Thoracic aorta (tissue), 2 donors: ENCODE results near the gene KCNQ5. TPM values are rescaled to one million over a fixed set of nuclear protein-coding genes. Genes with fewer than 3 reads are reported as not detected.
A peak's percentile ranks its signal among the peaks of the same experiment; 100 is the strongest.

ENCODE experiments used
- ATAC-seq: fragments of 150-250 bp; one replicate; pipeline ENCODE4 v1.8.0; 2017; ENCODE audit warnings: low read depth; ENCODE audit not compliant: insufficient number of reproducible peaks, low FRiP score
- DNase-seq: peaks from one replicate; pipeline ENCODE4 v3.0.0-alpha.2; 2020; ENCODE audit warnings: low spot score
- H3K27ac ChIP-seq, 2 donors: fragments of 200-600 bp; sonication (generic); 1 replicate in 1 of 2; 2 replicates in 1 of 2; pipeline ENCODE4 v1.5.1; 2016; ENCODE audit warnings: mild to moderate bottlenecking in 2 of 2, moderate library complexity in 2 of 2
- H3K27me3 ChIP-seq: fragments of 200-600 bp; sonication (generic); replicated peaks from 2 replicates; pipeline ENCODE4 v1.6.0; 2016; ENCODE audit warnings: mild to moderate bottlenecking; ENCODE audit not compliant: insufficient read depth
- H3K36me3 ChIP-seq: fragments of 200-600 bp; sonication (generic); one replicate; pipeline ENCODE4 v1.5.1; 2016
- H3K4me1 ChIP-seq, 2 donors: fragments of 200-600 bp; sonication (generic); 1 replicate in 1 of 2; 2 replicates in 1 of 2; pipeline versions ENCODE4 v1.5.1 to v1.6.0; 2016; ENCODE audit warnings: low read depth in 2 of 2, mild to moderate bottlenecking in 1 of 2; ENCODE audit not compliant: control insufficient read depth in 1 of 2
- H3K4me3 ChIP-seq: fragments of 200-600 bp; sonication (generic); 2 replicates; pipeline ENCODE4 v1.5.1; 2016; ENCODE audit warnings: mild to moderate bottlenecking
- H3K9me3 ChIP-seq: fragments of 200-600 bp; sonication (generic); 2 replicates; pipeline ENCODE4 v1.5.1; 2016
- total RNA-seq, 2 donors: library from RNA; depleted of rRNA; stranded (reverse); fragments of >200 nt; gene quantifications; one replicate each; pipeline versions ENCODE4 v1.1.0 to v1.2.3, GENCODE V29; 2016
- TF ChIP-seq, protein P1 (sequence below): fragments of 200-600 bp; sonication (generic); IDR thresholded peaks from one replicate; pipeline ENCODE4 v1.5.1; 2019; ENCODE audit warnings: antibody characterized with exemption

Gene KCNQ5
- total RNA-seq, 2 donors from 2014 or later: 7.3 to 8.5 TPM

GRCh38 chr6:72792692-72793091, 170.8 kb downstream of the KCNQ5 start:
- Histone ChIP-seq H3K27ac (no peak overlapping the region), H3K9me3 (no peaks in the 10 kb centered on the region), H3K36me3 (no peaks in the 10 kb centered on the region), H3K27me3 (no peaks in the 10 kb centered on the region), H3K4me3 (no peak overlapping the region), H3K4me1 (peaks cover 6 to 10% of the 10 kb centered on the region in 2 donors)
- TF ChIP-seq, protein P1, sequence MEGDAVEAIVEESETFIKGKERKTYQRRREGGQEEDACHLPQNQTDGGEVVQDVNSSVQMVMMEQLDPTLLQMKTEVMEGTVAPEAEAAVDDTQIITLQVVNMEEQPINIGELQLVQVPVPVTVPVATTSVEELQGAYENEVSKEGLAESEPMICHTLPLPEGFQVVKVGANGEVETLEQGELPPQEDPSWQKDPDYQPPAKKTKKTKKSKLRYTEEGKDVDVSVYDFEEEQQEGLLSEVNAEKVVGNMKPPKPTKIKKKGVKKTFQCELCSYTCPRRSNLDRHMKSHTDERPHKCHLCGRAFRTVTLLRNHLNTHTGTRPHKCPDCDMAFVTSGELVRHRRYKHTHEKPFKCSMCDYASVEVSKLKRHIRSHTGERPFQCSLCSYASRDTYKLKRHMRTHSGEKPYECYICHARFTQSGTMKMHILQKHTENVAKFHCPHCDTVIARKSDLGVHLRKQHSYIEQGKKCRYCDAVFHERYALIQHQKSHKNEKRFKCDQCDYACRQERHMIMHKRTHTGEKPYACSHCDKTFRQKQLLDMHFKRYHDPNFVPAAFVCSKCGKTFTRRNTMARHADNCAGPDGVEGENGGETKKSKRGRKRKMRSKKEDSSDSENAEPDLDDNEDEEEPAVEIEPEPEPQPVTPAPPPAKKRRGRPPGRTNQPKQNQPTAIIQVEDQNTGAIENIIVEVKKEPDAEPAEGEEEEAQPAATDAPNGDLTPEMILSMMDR: no peak
- ATAC-seq (no peak), DNase-seq (no peak)

- ATAC-seq (no peak), DNase-seq (no peak)
- Histone ChIP-seq H3K27me3 (no peaks in the 10 kb centered on the region), H3K27ac (no peak overlapping the region), H3K4me1 (peaks cover 0 to 4% of the 10 kb centered on the region in 2 donors), H3K36me3 (no peaks in the 10 kb centered on the region), H3K4me3 (no peak overlapping the region), H3K9me3 (no peaks in the 10 kb centered on the region)
- TF ChIP-seq, protein P1: no peak
Observed at GRCh38 chr6:72793641-72794395, 172.0 kb downstream of the KCNQ5 start.

DNA sequence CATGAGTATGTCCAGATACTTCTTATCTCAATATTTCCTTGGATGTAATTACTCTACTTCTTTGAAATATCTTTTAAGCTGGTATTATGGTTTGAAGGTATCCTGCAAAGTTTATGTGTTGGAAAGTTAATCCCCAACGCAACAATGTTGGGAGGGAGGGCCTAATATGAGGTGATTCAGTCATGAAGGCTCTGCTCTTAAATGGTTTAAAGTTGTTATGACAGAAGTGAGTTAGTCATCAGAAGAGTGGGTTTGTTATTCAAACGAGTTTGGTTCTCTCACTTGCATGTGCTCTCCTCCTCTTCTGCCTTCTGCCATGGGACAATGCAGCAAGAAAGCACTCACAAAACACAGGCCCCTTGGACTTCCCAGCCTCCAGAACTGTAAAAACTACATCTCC, 176.3 kb downstream of the KCNQ5 start:
- H3K27me3 ChIP-seq: no peaks in the 10 kb centered on the region
- TF ChIP-seq, protein P1: no peak
- no peaks in the 10 kb centered on the region for H3K4me1 ChIP-seq
- ATAC-seq (no peak), DNase-seq (no peak)
- H3K4me3 ChIP-seq: no peak overlapping the region
- H3K27ac ChIP-seq: no peak overlapping the region
- no peaks in the 10 kb centered on the region for H3K36me3 ChIP-seq
- no peaks in the 10 kb centered on the region for H3K9me3 ChIP-seq

DNA sequence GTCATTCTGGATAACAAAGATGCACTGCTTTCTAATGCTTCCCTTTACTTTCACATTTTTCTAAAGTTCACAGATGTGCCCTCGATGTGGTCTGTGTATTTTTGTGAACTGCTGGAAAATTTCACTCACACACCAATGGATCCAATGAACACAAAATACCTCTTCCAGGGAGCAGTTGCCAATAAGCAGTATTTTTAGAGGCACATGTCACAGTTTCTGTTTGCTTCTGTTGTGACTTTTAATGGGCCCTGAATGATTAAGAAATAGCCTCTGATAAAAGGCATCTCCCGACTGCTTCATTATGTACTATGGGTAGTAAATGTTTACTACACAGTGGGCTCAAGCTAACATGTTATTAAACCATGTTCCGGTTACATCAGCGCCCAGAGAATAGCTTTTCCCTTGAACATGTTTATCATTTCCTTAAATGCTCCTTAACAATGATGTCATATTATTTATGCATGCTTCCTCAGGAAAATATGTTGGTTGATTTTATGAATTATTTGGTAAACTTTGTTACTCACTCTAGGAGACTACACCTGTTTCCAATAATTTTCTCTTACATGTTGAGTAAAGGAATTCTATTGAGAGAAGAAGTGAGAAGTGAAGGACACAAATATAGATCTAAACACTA, 188.0 kb downstream of the KCNQ5 start:
- no peaks in the 10 kb centered on the region for H3K27me3 ChIP-seq
- H3K36me3 ChIP-seq: no peaks in the 10 kb centered on the region
- ATAC-seq (peak; percentile 78), DNase-seq (no peak)
- H3K4me1 ChIP-seq: peaks cover 0 to 17% of the 10 kb centered on the region in 2 donors
- peak overlapping the region; percentile 38 for H3K4me3 ChIP-seq
- H3K27ac ChIP-seq: peak overlapping the region; percentile 22 to 52
- TF ChIP-seq, protein P1: no peak
- H3K9me3 ChIP-seq: no peaks in the 10 kb centered on the region

- Histone ChIP-seq H3K4me3 (no peak overlapping the region), H3K9me3 (no peaks in the 10 kb centered on the region), H3K27me3 (no peaks in the 10 kb centered on the region), H3K4me1 (peaks cover 0 to 17% of the 10 kb centered on the region in 2 donors), H3K36me3 (no peaks in the 10 kb centered on the region), H3K27ac (peak overlapping the region; percentile 22 to 52)
- no peak for ATAC-seq
- DNase-seq: no peak
- TF ChIP-seq, protein P1: no peak
Observed at GRCh38 chr6:72810571-72811280, 188.9 kb downstream of the KCNQ5 start.
